Endothelial cell of umbilical vein (primary cell): ENCODE results near the gene CYTH1.

ENCODE experiments used
- CTCF ChIP-seq, 2 donors: IDR thresholded peaks; 1 replicate in 1 of 2; 2 replicates in 1 of 2; pipeline ENCODE4 v1.5.1; 2011; ENCODE audit warnings: low read length in 2 of 2, mild to moderate bottlenecking in 2 of 2, moderate library complexity in 2 of 2, control low read depth in 1 of 2, inconsistent platforms in 1 of 2, low read depth in 1 of 2; ENCODE audit not compliant: insufficient read depth in 1 of 2; ENCODE audit errors: extremely low read depth in 1 of 2
- GATA2 ChIP-seq: IDR thresholded peaks from 2 replicates; pipeline ENCODE4 v1.7.0; 2011; ENCODE audit warnings: low read depth, mild to moderate bottlenecking, moderate library complexity, mixed read lengths, low read length; ENCODE audit not compliant: insufficient read length, insufficient read depth
- POLR2A ChIP-seq: IDR thresholded peaks from 2 replicates; pipeline ENCODE4 v1.6.1; 2012; ENCODE audit warnings: low read depth, mild to moderate bottlenecking, control low read depth, low read length
- POLR2AphosphoS5 ChIP-seq: IDR thresholded peaks from 2 replicates; pipeline ENCODE4 v1.6.1; 2012; ENCODE audit warnings: low read depth, mild to moderate bottlenecking, control low read depth, low read length, moderate library complexity; ENCODE audit not compliant: insufficient read depth

GRCh38 chr17:78779850-78780249 lies 2.2 kb downstream of the CYTH1 start:
- TF ChIP-seq POLR2AphosphoS5 (no peak), CTCF (IDR thresholded peaks at IDR 0.05; ENCODE audit: extremely low read depth in 1 of 2, insufficient read depth in 1 of 2, low read depth in 1 of 2, low read length in 2 of 2) (no peak), POLR2A (no peak), GATA2 (no peak)
